ENCODE results near the gene TOR4A.

GRCh38 chr9:137294091-137294680 is 16.7 kb downstream of the TOR4A start:
- no peak for TF ChIP-seq EZH2 (IDR thresholded peaks at IDR 0.05; ENCODE audit: borderline replicate concordance, low read length)
- TF ChIP-seq, protein P1, sequence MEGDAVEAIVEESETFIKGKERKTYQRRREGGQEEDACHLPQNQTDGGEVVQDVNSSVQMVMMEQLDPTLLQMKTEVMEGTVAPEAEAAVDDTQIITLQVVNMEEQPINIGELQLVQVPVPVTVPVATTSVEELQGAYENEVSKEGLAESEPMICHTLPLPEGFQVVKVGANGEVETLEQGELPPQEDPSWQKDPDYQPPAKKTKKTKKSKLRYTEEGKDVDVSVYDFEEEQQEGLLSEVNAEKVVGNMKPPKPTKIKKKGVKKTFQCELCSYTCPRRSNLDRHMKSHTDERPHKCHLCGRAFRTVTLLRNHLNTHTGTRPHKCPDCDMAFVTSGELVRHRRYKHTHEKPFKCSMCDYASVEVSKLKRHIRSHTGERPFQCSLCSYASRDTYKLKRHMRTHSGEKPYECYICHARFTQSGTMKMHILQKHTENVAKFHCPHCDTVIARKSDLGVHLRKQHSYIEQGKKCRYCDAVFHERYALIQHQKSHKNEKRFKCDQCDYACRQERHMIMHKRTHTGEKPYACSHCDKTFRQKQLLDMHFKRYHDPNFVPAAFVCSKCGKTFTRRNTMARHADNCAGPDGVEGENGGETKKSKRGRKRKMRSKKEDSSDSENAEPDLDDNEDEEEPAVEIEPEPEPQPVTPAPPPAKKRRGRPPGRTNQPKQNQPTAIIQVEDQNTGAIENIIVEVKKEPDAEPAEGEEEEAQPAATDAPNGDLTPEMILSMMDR (conservative IDR thresholded peaks at IDR 0.05 in 1 of 2, IDR thresholded peaks at IDR 0.05 in 1 of 2; ENCODE audit: extremely low read depth in 1 of 2, insufficient read depth in 1 of 2, low read depth in 1 of 2, low read length in 2 of 2), result no peak

Data from mammary epithelial cell (primary cell).